D721Med (cell line): ENCODE results near the gene OR4A47.
"Not testable (repeated sequence)": the region's sequence is repeated elsewhere in the genome, so short reads cannot be mapped to it uniquely, and the experiment has no call there.

ENCODE experiments used
- DNase-seq: peaks from one replicate; pipeline ENCODE4 v3.0.0; 2011; ENCODE audit warnings: low spot score; ENCODE audit not compliant: insufficient read length
- FAIRE-seq: peaks from 2 replicates; lab custom pipeline; 2011; peaks lifted over from hg19 to GRCh38; lab: Jason Lieb, UNC
- CTCF ChIP-seq: IDR thresholded peaks from 2 replicates; pipeline ENCODE4 v1.5.1; 2012; ENCODE audit warnings: mild to moderate bottlenecking, control low read depth; ENCODE audit not compliant: insufficient read depth; ENCODE audit errors: missing control alignments

Gene OR4A47

GRCh38 chr11:48488493-48488892, at the start of gene OR4A47:
Gene OR4A47, plus strand, starts transcription at chr11:48488793. Its CDS starts 0 bp downstream, at chr11:48488793.
- FAIRE-seq, DNase-seq: not testable (repeated sequence)

GRCh38 chr11:48455909-48456308, 32.7 kb upstream of the OR4A47 start:
- not testable (repeated sequence) for DNase-seq, FAIRE-seq

GRCh38 chr11:48473966-48474365, 14.6 kb upstream of the OR4A47 start:
- DNase-seq, FAIRE-seq: not testable (repeated sequence)

GRCh38 chr11:48474703-48475102, 13.9 kb upstream of the OR4A47 start:
- FAIRE-seq, DNase-seq: not testable (repeated sequence)

GRCh38 chr11:48506169-48506568, 17.6 kb downstream of the OR4A47 start:
- DNase-seq, FAIRE-seq: not testable (repeated sequence)

- TF ChIP-seq CTCF: no peak
- FAIRE-seq (no peak), DNase-seq (no peak)
Measured at GRCh38 chr11:48538991-48539390, 50.4 kb downstream of the OR4A47 start.
